ENCODE data around the gene ZNF804B. TPM values are rescaled to one million over a fixed set of nuclear protein-coding genes. Genes with fewer than 3 reads are reported as not detected.

ZNF804B gene
- total RNA-seq, 1 experiment from 2014 or later = not detected

- Histone ChIP-seq H3T11ph (ENCODE audit: low read length) (no peak overlapping the region), H4K5ac (ENCODE audit: insufficient read length, low read depth, low read length) (no peak overlapping the region), H3K56ac (ENCODE audit: insufficient read length, low read depth, low read length) (no peak overlapping the region), H2AK5ac (ENCODE audit: insufficient read length, low read length) (no peak overlapping the region), H4K8ac (replicated peaks; ENCODE audit: insufficient read length, low read depth, low read length) (no peak overlapping the region), H3K23ac (ENCODE audit: insufficient read length, low read depth, low read length) (no peak overlapping the region), H3K14ac (ENCODE audit: insufficient read depth, low read length) (no peak overlapping the region), H3K18ac (ENCODE audit: insufficient read length, low read depth, low read length) (no peak overlapping the region), H2BK5ac (ENCODE audit: insufficient read length, low read length) (no peak overlapping the region), H3K9me3 (ENCODE audit: control insufficient read depth, low read depth, low read length) (no peaks in the 10 kb centered on the region), H3K4me2 (ENCODE audit: insufficient read depth, insufficient read length, low read length) (no peak overlapping the region), H3K4ac (ENCODE audit: low read depth, low read length) (no peak overlapping the region), H3K79me2 (ENCODE audit: insufficient read depth, low read length) (no peaks in the 10 kb centered on the region), H3K23me2 (ENCODE audit: insufficient read length, low read depth, low read length, poor library complexity, severe bottlenecking) (no peaks in the 10 kb centered on the region), H2BK20ac (ENCODE audit: low read depth, low read length, poor library complexity, severe bottlenecking) (no peak overlapping the region), H2AFZ (ENCODE audit: low read length) (no peak overlapping the region), H3K9ac (ENCODE audit: extremely low read depth, insufficient read length, low read length) (no peak overlapping the region), H3K4me1 (ENCODE audit: insufficient read depth, low read length) (no peaks in the 10 kb centered on the region), H3K27ac (ENCODE audit: insufficient read length, low read depth, low read length) (no peak overlapping the region), H3K27me3 (ENCODE audit: insufficient read depth, low read length) (no peaks in the 10 kb centered on the region), H4K20me1 (ENCODE audit: control insufficient read depth, insufficient read depth, insufficient read length) (no peaks in the 10 kb centered on the region), H2BK12ac (ENCODE audit: insufficient read length, low read depth, low read length) (no peak overlapping the region), H2BK120ac (ENCODE audit: low read depth, low read length, poor library complexity, severe bottlenecking) (no peak overlapping the region), H2BK15ac (ENCODE audit: low read depth, low read length) (no peak overlapping the region), H4K91ac (ENCODE audit: insufficient read length, low read depth, low read length) (no peak overlapping the region), H3K79me1 (ENCODE audit: insufficient read depth, low read depth, low read length, poor library complexity, severe bottlenecking) (no peaks in the 10 kb centered on the region)
- TF ChIP-seq CTCF (conservative IDR thresholded peaks at IDR 0.05) = no peak
- peaks cover 0 to 2% (median 0%) of the 10 kb centered on the region in 3 experiments; a peak in 2 of 7 replicates for H3K36me3 Mint-ChIP-seq (ENCODE audit: insufficient read depth in 1 of 3, low read depth in 3 of 3)
- no peak overlapping the region for H3K4me3 Mint-ChIP-seq
- H3K4me1 Mint-ChIP-seq = no peaks in the 10 kb centered on the region
- no CpG with 5 or more reads among the region's 12 CpGs for WGBS (ENCODE audit: extremely low coverage, insufficient read length, low lambda C conversion rate)
- no peak overlapping the region for H3K27ac Mint-ChIP-seq
- DNase-seq = no peak
- H3K27me3 Mint-ChIP-seq (ENCODE audit: low read depth) = no peaks in the 10 kb centered on the region
- peaks cover 1% of the 10 kb centered on the region in 2 experiments; a peak in 4 of 5 replicates for H3K9me3 Mint-ChIP-seq
Observed at GRCh38 chr7:88845091-88845490, 85.6 kb downstream of the ZNF804B start.

Measured in H9 (cell line).